Thyroid gland (tissue), 4 donors: ENCODE data around the gene USP36.

Experiments
- CTCF ChIP-seq, 6 experiments: fragments of 200-600 bp in 3 of 6; fragments of 450-650 bp in 3 of 6; sonication (generic) in 3 of 6; IDR thresholded peaks; one replicate each; pipeline ENCODE4 v1.5.1; 2016 to 2019; ENCODE audit warnings: antibody characterized with exemption in 6 of 6, mild to moderate bottlenecking in 2 of 6, inconsistent platforms in 1 of 6, moderate library complexity in 1 of 6
- POLR2A ChIP-seq, 2 donors: fragments of 450-650 bp; IDR thresholded peaks; one replicate each; pipeline ENCODE4 v1.6.1; 2017; ENCODE audit warnings: antibody characterized with exemption in 2 of 2, mild to moderate bottlenecking in 2 of 2, moderate library complexity in 1 of 2

GRCh38 chr17:78793415-78793814 is 47.2 kb downstream of the USP36 start:
- TF ChIP-seq POLR2A (IDR thresholded peaks at IDR 0.05), result no peak
- TF ChIP-seq CTCF (IDR thresholded peaks at IDR 0.05), result no peak
